Medulla oblongata (tissue), 1 donor: ENCODE results near the gene RNF217.
A peak's percentile ranks its signal among the peaks of the same experiment; 100 is the strongest.

ENCODE experiments used
- DNase-seq: peaks from one replicate; pipeline ENCODE4 v3.0.0-alpha.2; 2015; ENCODE audit errors: extremely low spot score

Gene RNF217

GRCh38 chr6:125095580-125096301, 133.5 kb downstream of the RNF217 start:
- peak; percentile 63 for DNase-seq

GRCh38 chr6:125097186-125097585, 134.9 kb downstream of the RNF217 start:
- peak; percentile 47 for DNase-seq

- no peak for DNase-seq
These were observed 136.0 kb downstream of the RNF217 start for GRCh38 chr6:125098253-125098652.

DNA sequence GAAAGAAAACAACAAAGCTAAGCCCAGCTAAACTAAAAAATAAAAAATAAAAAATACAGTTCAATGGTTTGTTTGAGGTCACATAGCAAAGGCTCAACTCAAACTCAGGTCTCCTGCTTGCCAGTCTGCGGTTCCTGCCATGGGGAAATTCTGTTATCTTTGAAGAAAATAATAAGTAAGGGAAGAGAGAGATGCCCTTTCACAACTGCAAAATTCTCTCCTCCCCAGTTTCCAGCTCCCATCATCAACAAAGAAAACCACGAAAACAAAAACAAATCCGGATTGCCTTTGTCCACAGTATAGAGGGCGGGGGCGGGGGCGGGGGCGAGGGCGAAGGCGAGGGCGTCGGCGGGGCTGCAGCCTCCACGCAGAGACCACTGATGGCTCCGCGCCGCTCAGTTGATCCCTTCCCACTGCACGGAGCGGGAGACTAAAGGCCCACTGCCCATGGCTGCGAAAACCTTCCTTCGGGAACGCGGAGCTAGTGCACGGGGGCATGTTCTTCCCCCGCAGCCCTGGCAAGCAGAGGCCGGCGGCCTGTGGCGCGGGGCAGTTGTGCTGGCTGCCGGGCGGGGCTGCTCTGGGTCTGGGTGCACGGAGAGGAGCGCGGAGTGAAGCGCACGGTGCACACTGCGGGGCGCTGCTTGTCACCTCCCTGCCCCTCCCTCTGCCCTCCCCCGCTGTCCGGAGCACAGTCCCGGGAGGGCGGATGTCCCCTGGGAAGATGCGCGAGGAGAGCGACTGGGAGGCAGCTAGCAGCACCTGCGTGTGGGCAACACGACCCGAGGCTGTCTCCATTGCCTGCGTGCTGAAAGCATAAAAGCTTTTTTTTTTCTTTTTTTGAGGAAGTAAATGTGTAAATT, 137.2 kb downstream of the RNF217 start:
- peak; percentile 75 for DNase-seq

DNA sequence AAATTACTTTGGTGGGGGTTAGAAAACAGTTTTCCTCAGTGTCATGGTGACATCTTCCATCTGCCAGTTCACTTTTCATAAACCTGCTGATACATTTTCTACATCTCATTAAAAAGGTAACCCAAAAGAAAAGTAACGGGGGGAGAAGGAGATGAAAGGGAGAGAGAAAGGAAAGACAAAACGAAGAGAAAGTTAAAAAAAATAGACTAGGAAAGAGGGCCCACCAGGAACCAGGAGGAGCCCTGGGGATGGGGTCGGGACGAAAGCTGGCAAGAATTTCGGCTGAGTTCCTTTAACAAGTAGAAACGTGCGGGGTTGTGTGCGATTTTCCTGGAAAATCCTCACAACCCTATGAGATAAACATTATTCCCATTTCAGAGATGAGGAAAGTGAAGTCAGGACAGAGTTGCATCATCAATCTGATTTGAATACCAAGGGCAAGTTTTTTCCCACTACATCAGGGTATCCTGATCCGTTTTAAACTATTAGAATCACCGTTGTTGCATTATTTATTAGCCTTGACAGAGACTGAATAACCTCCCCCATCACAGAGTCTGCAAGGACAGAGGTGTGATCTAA, 137.9 kb downstream of the RNF217 start:
- DNase-seq: no peak

DNA sequence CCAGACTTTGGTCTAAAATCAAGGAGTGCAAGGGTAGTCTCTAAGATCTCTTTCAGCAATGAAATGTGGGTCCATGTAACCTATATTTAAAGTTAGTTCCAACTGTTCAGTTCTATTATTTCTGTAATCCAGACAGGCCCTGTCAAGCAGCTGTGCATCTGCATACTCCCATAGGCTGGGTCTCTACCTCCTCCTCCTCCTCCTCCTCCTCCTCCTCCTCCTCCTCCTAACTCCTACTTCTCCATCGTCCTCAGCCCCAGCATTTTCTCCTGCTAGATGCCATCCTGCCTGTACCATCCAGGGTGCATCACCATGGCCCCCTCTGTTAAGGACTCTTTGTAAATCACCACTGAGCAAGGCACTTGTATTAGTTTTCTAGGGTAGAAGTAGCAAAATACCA, 138.9 kb downstream of the RNF217 start:
- no peak for DNase-seq

GRCh38 chr6:125101631-125102030, 139.4 kb downstream of the RNF217 start:
- no peak for DNase-seq

- DNase-seq: no peak
These were observed 140.2 kb downstream of the RNF217 start for GRCh38 chr6:125102411-125102810.

DNA sequence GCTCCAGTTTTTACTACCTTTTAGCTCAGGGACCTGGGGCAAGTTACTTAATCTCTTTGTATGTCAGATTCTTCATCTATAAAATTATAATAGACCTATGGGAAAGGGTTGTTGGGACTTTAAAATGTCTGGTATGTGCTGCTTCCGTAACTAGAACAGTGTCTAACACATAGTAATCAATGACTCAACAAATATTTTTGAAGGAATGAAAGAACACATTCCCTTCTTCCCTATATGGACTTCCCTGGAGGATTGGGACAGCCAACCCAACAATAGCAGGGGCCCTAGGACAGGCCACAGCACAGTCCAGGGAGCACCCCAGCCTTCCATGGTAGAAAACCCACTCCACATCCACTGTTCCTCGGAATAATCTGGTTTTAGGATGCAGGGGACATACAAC, 140.7 kb downstream of the RNF217 start:
- no peak for DNase-seq

DNA sequence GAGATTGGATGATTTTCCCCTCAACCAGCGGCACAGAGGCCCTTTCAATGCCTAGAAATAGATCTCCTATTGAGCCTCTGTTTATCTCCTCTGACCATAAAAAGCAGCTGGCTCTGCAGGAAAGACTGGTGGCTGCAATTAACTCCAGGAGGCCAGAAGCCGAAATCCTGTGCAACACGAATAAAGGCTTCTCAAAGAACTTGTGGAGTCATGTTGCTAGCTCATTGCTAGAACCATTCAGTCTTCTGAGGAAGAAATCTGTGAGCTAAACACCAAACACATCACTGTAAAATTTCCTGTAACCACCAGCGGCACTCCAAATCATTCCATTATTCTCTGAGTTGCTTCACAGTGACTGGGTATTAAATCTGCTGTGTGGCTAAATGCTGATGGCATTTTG, 142.2 kb downstream of the RNF217 start:
- peak; percentile 53 for DNase-seq

DNA sequence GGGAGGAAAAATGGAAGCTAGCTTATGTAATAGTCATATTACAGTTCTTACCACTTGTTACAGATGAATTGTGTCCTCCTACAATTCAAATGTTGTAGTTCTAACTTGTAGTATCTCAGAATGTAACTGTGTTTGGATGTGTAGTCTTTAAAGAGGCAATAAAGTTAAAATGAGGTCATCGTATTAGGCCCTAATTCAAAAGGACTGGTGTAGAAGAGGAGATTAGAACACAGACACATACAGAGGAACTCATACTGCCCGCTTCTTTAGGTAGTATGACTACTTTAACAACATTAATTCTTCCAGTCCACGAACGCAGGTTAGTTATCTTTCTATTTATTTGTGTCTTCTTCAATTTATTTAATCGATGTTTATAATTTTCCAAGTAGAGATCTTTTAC, 144.8 kb downstream of the RNF217 start:
- no peak for DNase-seq

DNA sequence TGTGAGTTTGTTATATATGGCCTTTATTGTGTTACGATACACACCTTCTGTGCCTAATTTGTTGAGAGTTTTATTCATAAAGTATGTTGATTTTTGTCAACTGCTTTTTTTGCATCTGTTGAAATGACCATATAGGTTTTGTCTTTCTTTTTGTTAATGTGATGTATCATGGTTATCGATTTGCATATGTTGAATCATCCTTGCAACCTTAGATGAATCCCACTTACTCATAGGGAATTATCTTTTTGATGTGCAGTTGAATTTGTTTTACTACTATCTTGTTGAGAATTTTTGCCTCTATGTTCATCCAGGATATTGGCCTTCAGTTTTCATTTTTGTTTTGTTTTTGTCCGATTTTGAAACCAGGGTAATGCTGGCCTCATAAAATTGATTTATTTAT, 145.7 kb downstream of the RNF217 start:
- no peak for DNase-seq

DNA sequence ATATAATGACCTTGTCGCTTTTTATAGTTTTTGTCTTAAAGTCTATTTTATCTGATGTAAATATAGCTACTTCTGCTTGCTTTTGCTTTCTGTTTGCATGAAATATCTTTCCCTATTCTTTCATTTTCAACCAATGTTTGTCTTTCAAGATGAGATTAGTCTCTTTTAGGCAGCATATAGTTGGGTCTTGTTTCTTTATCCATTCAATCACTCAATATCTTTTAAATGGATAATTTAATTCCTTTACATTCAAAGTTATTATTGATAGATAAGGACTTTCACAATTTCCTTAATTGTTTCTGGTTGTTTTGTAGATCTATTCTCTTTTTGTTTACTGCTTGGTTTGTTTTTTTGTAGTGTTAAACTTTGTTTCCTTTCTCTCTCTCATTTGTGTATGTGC, 147.8 kb downstream of the RNF217 start:
- no peak for DNase-seq

- DNase-seq: no peak
These were observed 149.2 kb downstream of the RNF217 start for GRCh38 chr6:125111219-125111983.

- DNase-seq: no peak
These were observed 150.7 kb downstream of the RNF217 start for GRCh38 chr6:125112934-125113333.

- peak; percentile 88 for DNase-seq
These were observed 152.1 kb downstream of the RNF217 start for GRCh38 chr6:125114248-125114858.

- no peak for DNase-seq
These were observed 153.9 kb downstream of the RNF217 start for GRCh38 chr6:125116170-125116569.

- no peak for DNase-seq
These were observed 154.5 kb downstream of the RNF217 start for GRCh38 chr6:125116710-125117109.

- DNase-seq: no peak
These were observed 155.6 kb downstream of the RNF217 start for GRCh38 chr6:125117818-125118217.

- DNase-seq: no peak
These were observed 157.9 kb downstream of the RNF217 start for GRCh38 chr6:125120054-125120590.

- DNase-seq: no peak
These were observed 159.7 kb downstream of the RNF217 start for GRCh38 chr6:125121894-125122293.
